ENCODE results near the gene PWWP2B.

DNA sequence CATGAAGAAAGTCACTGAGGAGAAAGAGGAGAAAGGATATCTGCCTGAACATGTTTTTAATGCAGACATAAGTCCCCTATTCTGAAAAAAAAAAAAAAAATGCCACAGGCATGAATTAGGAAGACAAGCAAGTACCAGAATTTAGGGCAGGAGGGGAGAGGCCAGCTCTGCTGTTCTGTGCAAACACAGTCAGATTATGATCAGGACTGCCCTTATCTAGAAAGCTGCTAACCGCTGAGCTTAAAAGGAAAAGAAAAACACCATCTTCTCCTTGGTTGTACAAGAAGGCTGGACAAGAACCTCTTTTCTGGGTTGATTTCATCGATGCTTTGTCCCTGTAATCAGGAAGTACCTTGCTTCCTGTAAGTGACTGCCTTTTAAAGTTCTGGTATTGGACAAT, 15.3 kb upstream of the PWWP2B start:
- TF ChIP-seq, protein P1, sequence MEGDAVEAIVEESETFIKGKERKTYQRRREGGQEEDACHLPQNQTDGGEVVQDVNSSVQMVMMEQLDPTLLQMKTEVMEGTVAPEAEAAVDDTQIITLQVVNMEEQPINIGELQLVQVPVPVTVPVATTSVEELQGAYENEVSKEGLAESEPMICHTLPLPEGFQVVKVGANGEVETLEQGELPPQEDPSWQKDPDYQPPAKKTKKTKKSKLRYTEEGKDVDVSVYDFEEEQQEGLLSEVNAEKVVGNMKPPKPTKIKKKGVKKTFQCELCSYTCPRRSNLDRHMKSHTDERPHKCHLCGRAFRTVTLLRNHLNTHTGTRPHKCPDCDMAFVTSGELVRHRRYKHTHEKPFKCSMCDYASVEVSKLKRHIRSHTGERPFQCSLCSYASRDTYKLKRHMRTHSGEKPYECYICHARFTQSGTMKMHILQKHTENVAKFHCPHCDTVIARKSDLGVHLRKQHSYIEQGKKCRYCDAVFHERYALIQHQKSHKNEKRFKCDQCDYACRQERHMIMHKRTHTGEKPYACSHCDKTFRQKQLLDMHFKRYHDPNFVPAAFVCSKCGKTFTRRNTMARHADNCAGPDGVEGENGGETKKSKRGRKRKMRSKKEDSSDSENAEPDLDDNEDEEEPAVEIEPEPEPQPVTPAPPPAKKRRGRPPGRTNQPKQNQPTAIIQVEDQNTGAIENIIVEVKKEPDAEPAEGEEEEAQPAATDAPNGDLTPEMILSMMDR (conservative IDR thresholded peaks at IDR 0.05; ENCODE audit: low read depth, low read length), result no peak
- no peak for TF ChIP-seq CEBPB (IDR thresholded peaks at IDR 0.05; ENCODE audit: low read depth, low read length)

Data from IMR-90 (cell line).